Keratinocyte (primary cell): Measurements from ENCODE around the gene RIC3. TPM values are rescaled to one million over a fixed set of nuclear protein-coding genes. Genes with fewer than 3 reads are reported as not detected.

Experiments used
- DNase-seq: peaks from one replicate; pipeline ENCODE4 v3.0.0-alpha.2; 2011; ENCODE audit warnings: low read depth, missing footprints, low spot score
- FAIRE-seq: peaks from 2 replicates; lab custom pipeline; 2011; peaks lifted over from hg19 to GRCh38; lab: Jason Lieb, UNC
- H2AFZ ChIP-seq: 2 replicates; pipeline ENCODE4 v1.6.0; 2012; ENCODE audit warnings: low read length, control low read depth, inconsistent platforms; ENCODE audit not compliant: control insufficient read depth
- H3K27ac ChIP-seq: 2 replicates; pipeline ENCODE4 v1.5.1; 2011; ENCODE audit warnings: low read length; ENCODE audit not compliant: control insufficient read depth, insufficient read depth
- H3K27me3 ChIP-seq: 3 replicates; pipeline ENCODE4 v1.6.0; 2011; ENCODE audit warnings: low read length; ENCODE audit not compliant: control insufficient read depth, insufficient read depth; ENCODE audit errors: extremely low read depth
- H3K36me3 ChIP-seq, 2 experiments: 2 replicates in 1 of 2; 3 replicates in 1 of 2; pipeline ENCODE4 v1.5.1; 2011; ENCODE audit warnings: low read length in 2 of 2, mild to moderate bottlenecking in 1 of 2; ENCODE audit not compliant: control insufficient read depth in 2 of 2, insufficient read depth in 2 of 2; ENCODE audit errors: extremely low read depth in 1 of 2
- H3K4me1 ChIP-seq: 3 replicates; pipeline ENCODE4 v1.5.1; 2011; ENCODE audit warnings: low read length; ENCODE audit not compliant: control insufficient read depth, insufficient read depth; ENCODE audit errors: extremely low read depth
- H3K4me2 ChIP-seq: 3 replicates; pipeline ENCODE4 v1.6.0; 2011; ENCODE audit warnings: low read depth, low read length; ENCODE audit not compliant: control insufficient read depth, insufficient read depth; ENCODE audit errors: extremely low read depth
- H3K4me3 ChIP-seq, 3 experiments: fragments of 200-600 bp in 1 of 3; sonication (generic) in 1 of 3; 2 replicates in 2 of 3; 3 replicates in 1 of 3; pipeline ENCODE4 v1.5.1; 2011 to 2016; ENCODE audit warnings: low read length in 3 of 3, mild to moderate bottlenecking in 3 of 3, control low read depth in 2 of 3, inconsistent platforms in 1 of 3, low read depth in 1 of 3, mixed read lengths in 1 of 3, mixed run types in 1 of 3, moderate library complexity in 1 of 3; ENCODE audit not compliant: control insufficient read depth in 2 of 3, insufficient read depth in 2 of 3; ENCODE audit errors: extremely low read depth in 1 of 3
- H3K79me2 ChIP-seq: 2 replicates; pipeline ENCODE4 v1.6.0; 2012; ENCODE audit warnings: low read length; ENCODE audit not compliant: control insufficient read depth, insufficient read depth
- H3K9ac ChIP-seq: 3 replicates; pipeline ENCODE4 v1.6.0; 2011; ENCODE audit warnings: low read length; ENCODE audit not compliant: control insufficient read depth, insufficient read depth; ENCODE audit errors: extremely low read depth
- H3K9me1 ChIP-seq: 3 replicates; pipeline ENCODE4 v1.6.0; 2011; ENCODE audit warnings: low read length; ENCODE audit not compliant: control insufficient read depth, insufficient read depth; ENCODE audit errors: extremely low read depth
- H3K9me3 ChIP-seq: 2 replicates; pipeline ENCODE4 v1.5.1; 2012; ENCODE audit warnings: low read depth, low read length; ENCODE audit not compliant: control insufficient read depth
- H4K20me1 ChIP-seq: 3 replicates; pipeline ENCODE4 v1.6.0; 2011; ENCODE audit warnings: low read length; ENCODE audit not compliant: control insufficient read depth, insufficient read depth; ENCODE audit errors: extremely low read depth
- CTCF ChIP-seq, 3 experiments: IDR thresholded peaks in 1 of 3; conservative IDR thresholded peaks in 1 of 3; optimal IDR thresholded peaks in 1 of 3; 2 replicates in 2 of 3; 3 replicates in 1 of 3; pipeline versions ENCODE3 to v1.5.1; 2011; ENCODE audit warnings: low read length in 3 of 3, mild to moderate bottlenecking in 3 of 3, moderate library complexity in 2 of 3, control low read depth in 1 of 3, inconsistent platforms in 1 of 3; ENCODE audit not compliant: insufficient read depth in 2 of 3; ENCODE audit errors: extremely low read depth in 1 of 3
- EZH2 ChIP-seq: IDR thresholded peaks from one replicate; pipeline ENCODE4 v1.6.1; 2012; ENCODE audit warnings: inconsistent platforms, mild to moderate bottlenecking, low read length, moderate library complexity
- dilution Hi-C: fragments of 300-500 bp; cut with MboI; formaldehyde crosslinking; loops from one replicate; pipeline ENCODE4 v1.7.0; 2020; ENCODE audit warnings: low sequenced_read_pairs; ENCODE audit not compliant: extremely low pct_ligation_motif_present
- polyA plus RNA-seq, 5 experiments: library from polyadenylated mRNA; depleted of rRNA in 3 of 5; stranded (reverse) in 3 of 5; stranded (forward) in 1 of 5; unstranded in 1 of 5; fragments of >200 nt; gene quantifications; 1 replicate in 1 of 5; 2 replicates in 3 of 5; 3 replicates in 1 of 5; pipeline versions ENCODE4 v1.2.1 to v1.2.3, GENCODE V29; 2011 to 2012; ENCODE audit warnings: missing spikeins in 2 of 5, low read depth in 1 of 5, low replicate concordance in 1 of 5

Gene RIC3
- polyA plus RNA-seq, 1 donor (not counting 4 experiments of a cell fraction or from before 2014, with no cell fraction given), result 2.5 TPM

GRCh38 chr11:8207080-8208000, 38.5 kb upstream of the RIC3 start:
- no peaks in the 10 kb centered on the region for H3K36me3 ChIP-seq
- no peak overlapping the region for H3K4me3 ChIP-seq
- TF ChIP-seq CTCF (optimal IDR thresholded peaks at IDR 0.05 in 1 of 3, IDR thresholded peaks at IDR 0.05 in 1 of 3, conservative IDR thresholded peaks at IDR 0.05 in 1 of 3; ENCODE audit: extremely low read depth in 1 of 3, insufficient read depth in 2 of 3, low read length in 3 of 3) (no peak), EZH2 (no peak)
- no peak overlapping the region for H3K4me2 ChIP-seq
- H4K20me1 ChIP-seq, result no peaks in the 10 kb centered on the region
- no peak overlapping the region for H3K9ac ChIP-seq
- no peak for FAIRE-seq
- H3K9me3 ChIP-seq, result no peaks in the 10 kb centered on the region
- H3K4me1 ChIP-seq, result no peaks in the 10 kb centered on the region
- peaks cover 4% of the 10 kb centered on the region for H3K27me3 ChIP-seq
- H3K9me1 ChIP-seq, result no peaks in the 10 kb centered on the region
- DNase-seq, result no peak
- H3K79me2 ChIP-seq, result no peaks in the 10 kb centered on the region
- no peak overlapping the region for H3K27ac ChIP-seq
- dilution Hi-C loops, result loop anchor here (25.0 kb wide), 1 partner anchor 355 kb away; no protein-coding TSS in a partner anchor
- H2AFZ ChIP-seq, result no peak overlapping the region

DNA sequence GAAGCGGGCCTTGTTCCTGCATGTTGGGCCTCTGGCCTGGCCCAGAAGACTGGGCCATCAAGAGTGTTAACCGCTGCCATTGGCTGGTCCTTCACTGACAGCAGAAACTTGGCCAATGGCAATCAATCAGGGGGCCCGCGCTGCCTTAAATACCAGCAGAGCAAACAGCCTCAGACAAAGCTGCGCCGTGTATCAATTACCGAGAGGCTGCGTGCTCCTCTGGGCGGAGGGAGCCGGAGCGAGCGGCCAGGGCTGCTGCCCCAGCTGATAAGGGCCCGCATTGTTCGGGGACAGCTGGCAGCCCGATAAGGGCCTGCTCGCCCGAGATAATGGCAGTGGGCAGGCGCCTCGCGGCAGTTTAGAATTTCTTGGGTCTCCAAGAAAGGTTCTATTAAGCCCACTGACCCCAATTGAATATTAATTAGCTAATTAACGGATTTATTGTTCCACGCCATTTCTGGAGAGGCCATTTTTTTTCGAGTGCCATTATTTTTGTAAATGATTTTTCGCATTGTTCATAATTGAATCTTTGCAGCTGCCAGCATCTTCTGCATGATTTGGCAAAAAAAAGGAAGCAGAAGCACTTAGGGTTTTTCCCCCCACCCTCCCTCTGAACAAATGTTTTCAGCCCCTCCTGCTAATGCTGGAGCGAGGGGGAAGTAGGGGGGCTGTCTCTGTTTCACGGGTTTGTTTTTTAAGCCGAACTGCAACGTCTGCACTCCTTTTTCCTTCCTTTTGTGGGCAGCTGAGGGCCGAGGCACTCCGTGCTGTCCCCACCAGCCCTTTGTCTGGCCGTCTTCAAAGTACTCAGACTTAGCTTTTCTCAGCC, 37.6 kb upstream of the RIC3 start:
- dilution Hi-C loops, result loop anchor here (25.0 kb wide), 1 partner anchor 356 kb away; no protein-coding TSS in a partner anchor
- TF ChIP-seq EZH2, result no peak
- no peak for TF ChIP-seq CTCF (optimal IDR thresholded peaks at IDR 0.05 in 1 of 3, IDR thresholded peaks at IDR 0.05 in 1 of 3, conservative IDR thresholded peaks at IDR 0.05 in 1 of 3; ENCODE audit: extremely low read depth in 1 of 3, insufficient read depth in 2 of 3, low read length in 3 of 3)
- Histone ChIP-seq H3K4me1 (no peaks in the 10 kb centered on the region), H3K9ac (no peak overlapping the region), H3K79me2 (no peaks in the 10 kb centered on the region), H3K27ac (no peak overlapping the region), H3K27me3 (peaks cover 4% of the 10 kb centered on the region), H2AFZ (no peak overlapping the region), H3K4me2 (no peak overlapping the region), H3K9me1 (no peaks in the 10 kb centered on the region), H3K36me3 (no peaks in the 10 kb centered on the region), H3K9me3 (no peaks in the 10 kb centered on the region), H3K4me3 (no peak overlapping the region), H4K20me1 (no peaks in the 10 kb centered on the region)
- DNase-seq, result no peak
- no peak for FAIRE-seq
